Neural cell (in vitro differentiated cells): ENCODE results near the gene AXIN1.

Experiments
- EZH2 ChIP-seq: fragments of 200-600, 300-800 bp; shearing (Covaris generic), sonication (generic); IDR thresholded peaks from 2 replicates; pipeline ENCODE4 v1.6.1; 2014; ENCODE audit warnings: antibody characterized with exemption, low read length, borderline replicate concordance, mild to moderate bottlenecking; ENCODE audit not compliant: insufficient read depth, poor library complexity, severe bottlenecking
- MXI1 ChIP-seq: fragments of 450-650 bp; conservative IDR thresholded peaks from 2 replicates; pipeline ENCODE4 v1.6.1; 2014; ENCODE audit warnings: antibody characterized with exemption, mild to moderate bottlenecking; ENCODE audit not compliant: poor library complexity, severe bottlenecking
- POLR2AphosphoS5 ChIP-seq: IDR thresholded peaks from 2 replicates; pipeline ENCODE4 v1.6.1; 2012
- TF ChIP-seq, protein P1 (sequence below): fragments of 450-650 bp; IDR thresholded peaks from 2 replicates; pipeline ENCODE4 v1.5.1; 2014; ENCODE audit warnings: antibody characterized with exemption, mild to moderate bottlenecking, moderate library complexity; ENCODE audit not compliant: poor library complexity, severe bottlenecking

DNA sequence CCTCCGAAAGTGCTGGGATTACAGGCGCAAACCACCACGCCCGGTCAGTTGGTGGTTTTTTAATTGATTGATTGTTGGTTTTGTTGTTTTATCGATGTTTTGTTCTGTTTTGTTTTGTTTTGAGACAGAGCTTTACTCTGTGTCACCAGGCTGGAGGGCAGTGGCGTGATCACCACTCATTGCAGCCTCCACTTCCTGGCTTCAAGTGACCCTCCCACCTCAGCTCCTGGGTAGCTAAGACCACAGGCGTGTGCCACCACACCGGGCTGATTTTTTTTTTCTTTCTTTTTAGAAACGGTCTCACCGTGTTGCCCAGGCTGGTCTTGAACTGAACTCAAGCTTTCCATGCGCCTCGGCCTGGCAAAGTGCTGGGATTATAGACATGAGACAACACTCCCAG is 105.5 kb downstream of the AXIN1 start:
- TF ChIP-seq, protein P1, sequence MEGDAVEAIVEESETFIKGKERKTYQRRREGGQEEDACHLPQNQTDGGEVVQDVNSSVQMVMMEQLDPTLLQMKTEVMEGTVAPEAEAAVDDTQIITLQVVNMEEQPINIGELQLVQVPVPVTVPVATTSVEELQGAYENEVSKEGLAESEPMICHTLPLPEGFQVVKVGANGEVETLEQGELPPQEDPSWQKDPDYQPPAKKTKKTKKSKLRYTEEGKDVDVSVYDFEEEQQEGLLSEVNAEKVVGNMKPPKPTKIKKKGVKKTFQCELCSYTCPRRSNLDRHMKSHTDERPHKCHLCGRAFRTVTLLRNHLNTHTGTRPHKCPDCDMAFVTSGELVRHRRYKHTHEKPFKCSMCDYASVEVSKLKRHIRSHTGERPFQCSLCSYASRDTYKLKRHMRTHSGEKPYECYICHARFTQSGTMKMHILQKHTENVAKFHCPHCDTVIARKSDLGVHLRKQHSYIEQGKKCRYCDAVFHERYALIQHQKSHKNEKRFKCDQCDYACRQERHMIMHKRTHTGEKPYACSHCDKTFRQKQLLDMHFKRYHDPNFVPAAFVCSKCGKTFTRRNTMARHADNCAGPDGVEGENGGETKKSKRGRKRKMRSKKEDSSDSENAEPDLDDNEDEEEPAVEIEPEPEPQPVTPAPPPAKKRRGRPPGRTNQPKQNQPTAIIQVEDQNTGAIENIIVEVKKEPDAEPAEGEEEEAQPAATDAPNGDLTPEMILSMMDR = no peak
- TF ChIP-seq MXI1 = no peak
- TF ChIP-seq EZH2 = no peak
- TF ChIP-seq POLR2AphosphoS5 = no peak
